GM12872 (cell line): ENCODE results near the gene OSMR.

ENCODE experiments used
- TF ChIP-seq, protein P1 (sequence below): IDR thresholded peaks from 3 replicates; pipeline ENCODE4 v1.5.1; 2011; ENCODE audit warnings: low read depth, mild to moderate bottlenecking, low read length, moderate library complexity; ENCODE audit not compliant: insufficient read depth

The OSMR gene

DNA sequence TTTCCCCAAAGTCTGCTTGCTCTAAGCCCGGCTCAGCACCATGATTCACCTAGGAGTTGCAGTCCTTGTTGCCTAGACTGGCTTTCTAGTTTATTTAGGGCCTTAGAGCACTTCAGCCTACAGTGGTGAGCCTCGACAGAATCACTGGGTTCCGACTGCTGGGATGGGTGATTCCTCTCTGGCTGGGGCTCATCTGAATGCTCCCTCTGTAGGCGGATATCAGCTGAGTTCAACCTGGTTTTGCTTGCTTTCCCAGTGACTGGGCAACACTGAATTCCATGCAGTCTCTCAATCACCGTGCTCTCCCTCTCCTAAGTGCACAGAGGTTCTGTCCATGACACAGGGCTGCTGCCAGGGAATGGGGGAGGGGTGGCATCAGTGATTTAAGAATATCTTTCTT, 54.1 kb downstream of the OSMR start:
- TF ChIP-seq, protein P1, sequence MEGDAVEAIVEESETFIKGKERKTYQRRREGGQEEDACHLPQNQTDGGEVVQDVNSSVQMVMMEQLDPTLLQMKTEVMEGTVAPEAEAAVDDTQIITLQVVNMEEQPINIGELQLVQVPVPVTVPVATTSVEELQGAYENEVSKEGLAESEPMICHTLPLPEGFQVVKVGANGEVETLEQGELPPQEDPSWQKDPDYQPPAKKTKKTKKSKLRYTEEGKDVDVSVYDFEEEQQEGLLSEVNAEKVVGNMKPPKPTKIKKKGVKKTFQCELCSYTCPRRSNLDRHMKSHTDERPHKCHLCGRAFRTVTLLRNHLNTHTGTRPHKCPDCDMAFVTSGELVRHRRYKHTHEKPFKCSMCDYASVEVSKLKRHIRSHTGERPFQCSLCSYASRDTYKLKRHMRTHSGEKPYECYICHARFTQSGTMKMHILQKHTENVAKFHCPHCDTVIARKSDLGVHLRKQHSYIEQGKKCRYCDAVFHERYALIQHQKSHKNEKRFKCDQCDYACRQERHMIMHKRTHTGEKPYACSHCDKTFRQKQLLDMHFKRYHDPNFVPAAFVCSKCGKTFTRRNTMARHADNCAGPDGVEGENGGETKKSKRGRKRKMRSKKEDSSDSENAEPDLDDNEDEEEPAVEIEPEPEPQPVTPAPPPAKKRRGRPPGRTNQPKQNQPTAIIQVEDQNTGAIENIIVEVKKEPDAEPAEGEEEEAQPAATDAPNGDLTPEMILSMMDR, result no peak

- TF ChIP-seq, protein P1, result no peak
These were observed 59.7 kb downstream of the OSMR start for GRCh38 chr5:38905516-38905915.

GRCh38 chr5:38906503-38906902, 60.7 kb downstream of the OSMR start:
- TF ChIP-seq, protein P1, result no peak

DNA sequence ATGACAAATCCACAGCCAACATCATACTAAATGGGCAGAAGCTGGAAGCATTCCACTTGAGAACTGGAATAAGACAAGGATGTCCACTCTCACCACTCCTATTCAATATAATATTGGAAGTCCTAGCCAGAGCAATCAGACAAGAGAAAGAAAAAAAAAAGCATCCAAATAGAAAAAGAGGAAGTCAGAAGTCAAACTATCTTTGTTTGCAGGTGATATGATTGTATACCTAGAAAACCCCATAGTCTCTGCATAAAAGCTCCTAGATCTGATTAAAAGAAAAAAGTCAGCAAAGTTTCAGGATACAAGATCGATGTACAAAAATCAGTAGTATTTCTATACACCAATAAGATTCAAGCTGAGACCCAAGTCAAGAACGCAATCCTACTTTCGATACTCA, 66.1 kb downstream of the OSMR start:
- TF ChIP-seq, protein P1, result no peak

GRCh38 chr5:38913714-38914113, 67.9 kb downstream of the OSMR start:
- TF ChIP-seq, protein P1, result no peak

- TF ChIP-seq, protein P1, result no peak
These were observed 71.0 kb downstream of the OSMR start for GRCh38 chr5:38916802-38917201.

DNA sequence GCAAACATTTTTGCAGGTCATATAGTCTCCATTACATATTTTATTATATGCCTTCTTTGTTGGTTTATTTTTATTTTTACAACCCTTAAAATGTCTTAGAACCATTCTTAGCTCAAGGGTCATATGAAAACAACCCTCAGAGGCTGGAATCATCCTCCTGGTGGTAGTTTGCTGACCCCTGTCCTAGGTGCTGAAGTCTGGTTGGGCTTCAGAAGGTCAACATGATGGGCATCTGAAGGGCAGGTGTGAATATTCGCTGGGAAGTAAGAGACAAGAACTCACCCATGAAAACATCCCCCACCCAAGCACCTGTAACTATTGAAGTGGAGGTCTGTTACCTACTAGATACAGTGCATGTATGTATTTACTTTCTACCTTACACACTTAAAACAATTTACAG, 75.4 kb downstream of the OSMR start:
- TF ChIP-seq, protein P1, result no peak

GRCh38 chr5:38922199-38922598, 76.4 kb downstream of the OSMR start:
- TF ChIP-seq, protein P1, result peak; percentile 87
